Measurements from ENCODE around the gene SLC28A1. TPM values are rescaled to one million over a fixed set of nuclear protein-coding genes. Genes with fewer than 3 reads are reported as not detected.
A peak's percentile ranks its signal among the peaks of the same experiment; 100 is the strongest.
"Not testable (repeated sequence)": the region's sequence is repeated elsewhere in the genome, so short reads cannot be mapped to it uniquely, and the experiment has no call there.

The SLC28A1 gene
- total RNA-seq, 4 donors from 2014 or later = 0.21 to 0.43 TPM; not detected in 2

DNA sequence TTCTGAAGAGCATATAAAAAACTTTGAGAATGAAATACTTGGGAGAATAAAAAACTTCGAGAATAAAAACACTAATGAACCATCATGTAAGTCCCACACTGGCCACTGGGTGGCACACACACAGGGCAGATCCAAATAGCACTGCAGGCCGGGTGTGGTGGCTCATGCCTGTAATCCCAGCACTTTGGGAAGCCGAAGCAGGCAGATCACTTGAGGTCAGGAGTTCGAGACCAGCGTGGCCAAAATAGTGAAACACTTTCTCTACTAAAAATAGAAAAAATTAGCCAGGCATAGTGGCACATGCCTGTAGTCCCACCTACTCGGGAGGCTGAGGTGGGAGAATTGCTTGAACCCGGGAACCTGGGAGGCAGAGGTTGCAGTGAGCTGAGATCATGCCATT, 38.8 kb upstream of the SLC28A1 start:
- H3K27me3 ChIP-seq; H3K27ac ChIP-seq; H3K4me3 ChIP-seq; H3K36me3 ChIP-seq; intact Hi-C loops (cut with DNase I; ENCODE audit: low total_unique reads); H3K4me1 ChIP-seq; H3K9me3 ChIP-seq: not testable (repeated sequence)
- TF ChIP-seq CTCF (IDR thresholded peaks at IDR 0.05) = peak; percentile 48 to 65 (median 59)
- peak in 1 of 2 donors; percentile 58 for DNase-seq

DNA sequence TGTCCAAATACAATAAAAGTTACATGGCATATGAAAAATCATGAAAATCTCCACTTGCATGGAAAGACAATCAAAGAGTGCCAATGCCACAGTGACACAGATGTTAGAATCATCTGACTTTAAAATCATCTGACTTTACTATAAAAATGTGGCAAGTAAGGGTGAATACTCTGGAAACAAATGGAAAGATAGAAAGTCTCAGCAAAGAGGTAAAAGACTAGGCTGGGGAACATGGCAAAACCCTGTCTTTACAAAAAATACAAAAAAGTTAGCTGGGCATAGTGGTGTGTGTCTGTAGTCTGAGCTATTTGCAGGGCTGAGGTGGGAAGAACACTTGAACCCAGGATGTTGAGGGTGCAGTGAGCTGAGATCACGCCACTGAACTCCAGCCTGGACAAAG, 38.2 kb upstream of the SLC28A1 start:
- no peaks in the 10 kb centered on the region for H3K4me1 ChIP-seq
- TF ChIP-seq CTCF (IDR thresholded peaks at IDR 0.05) = no peak
- TF ChIP-seq POLR2A (IDR thresholded peaks at IDR 0.05) = no peak
- intact Hi-C loops (cut with DNase I; ENCODE audit: low total_unique reads) = no loop called here
- H3K27me3 ChIP-seq = no peaks in the 10 kb centered on the region
- DNase-seq = no peak
- no peak overlapping the region for H3K27ac ChIP-seq
- H3K9me3 ChIP-seq = no peaks in the 10 kb centered on the region
- no peak overlapping the region for H3K4me3 ChIP-seq
- H3K36me3 ChIP-seq = no peaks in the 10 kb centered on the region

- intact Hi-C loops (cut with DNase I; ENCODE audit: low total_unique reads) = no loop called here
- TF ChIP-seq CTCF (IDR thresholded peaks at IDR 0.05) (no peak), POLR2A (IDR thresholded peaks at IDR 0.05) (no peak)
- Histone ChIP-seq H3K4me3 (no peak overlapping the region), H3K36me3 (no peaks in the 10 kb centered on the region), H3K4me1 (no peaks in the 10 kb centered on the region), H3K27me3 (no peaks in the 10 kb centered on the region), H3K9me3 (no peaks in the 10 kb centered on the region), H3K27ac (no peak overlapping the region)
- DNase-seq = no peak
Observed at GRCh38 chr15:84847382-84847781, 37.1 kb upstream of the SLC28A1 start.

GRCh38 chr15:84852212-84852611, 32.2 kb upstream of the SLC28A1 start:
- H3K36me3 ChIP-seq = no peaks in the 10 kb centered on the region
- DNase-seq = no peak
- H3K4me3 ChIP-seq = no peak overlapping the region
- TF ChIP-seq CTCF (IDR thresholded peaks at IDR 0.05) (no peak), POLR2A (IDR thresholded peaks at IDR 0.05) (no peak)
- no peaks in the 10 kb centered on the region for H3K27me3 ChIP-seq
- H3K9me3 ChIP-seq = no peaks in the 10 kb centered on the region
- H3K27ac ChIP-seq = no peak overlapping the region
- H3K4me1 ChIP-seq = no peaks in the 10 kb centered on the region
- intact Hi-C loops (cut with DNase I; ENCODE audit: low total_unique reads) = loop anchor here (10.0 kb wide), 1 partner anchor 93 kb away; no protein-coding TSS in a partner anchor

DNA sequence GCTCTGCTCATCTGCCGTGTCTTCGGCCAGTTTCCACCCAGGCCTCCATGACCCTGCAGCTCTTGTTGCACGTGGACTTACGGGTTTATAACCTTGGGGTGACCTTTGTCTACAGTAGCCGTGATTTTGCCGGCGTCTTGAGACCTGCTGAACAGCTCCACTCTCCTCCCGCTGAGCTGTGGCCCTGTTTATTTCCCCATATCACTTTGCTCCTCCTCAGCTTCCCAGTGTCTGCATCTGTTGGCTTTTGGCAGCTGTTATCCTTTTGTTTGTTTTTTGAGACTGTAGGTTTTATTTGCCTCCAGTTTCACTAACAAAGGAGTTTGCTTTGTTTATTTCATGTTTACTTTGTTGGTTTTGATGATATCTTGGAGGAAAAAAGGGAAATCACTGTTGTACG, 29.3 kb upstream of the SLC28A1 start:
- H3K27ac ChIP-seq = no peak overlapping the region
- no peaks in the 10 kb centered on the region for H3K9me3 ChIP-seq
- no peak overlapping the region for H3K4me3 ChIP-seq
- DNase-seq = no peak
- TF ChIP-seq POLR2A (IDR thresholded peaks at IDR 0.05) = no peak
- no peak for TF ChIP-seq CTCF (IDR thresholded peaks at IDR 0.05)
- H3K4me1 ChIP-seq = no peaks in the 10 kb centered on the region
- H3K27me3 ChIP-seq = no peaks in the 10 kb centered on the region
- intact Hi-C loops (cut with DNase I; ENCODE audit: low total_unique reads) = loop anchor here (10.0 kb wide), 1 partner anchor 90 kb away; no protein-coding TSS in a partner anchor
- no peaks in the 10 kb centered on the region for H3K36me3 ChIP-seq
